HepG2 (cell line): ENCODE results near the gene RPS6KL1. TPM values are rescaled to one million over a fixed set of nuclear protein-coding genes. Genes with fewer than 3 reads are reported as not detected.
A peak's percentile ranks its signal among the peaks of the same experiment; 100 is the strongest.

Experiments
- ASH2L ChIP-seq: fragments of 300-600, 200-600 bp; sonication (generic); IDR thresholded peaks from 2 replicates; pipeline ENCODE4 v1.7.0; 2017; ENCODE audit warnings: low read depth, mild to moderate bottlenecking, moderate library complexity, mixed read lengths, low read length; ENCODE audit not compliant: insufficient read length
- CREM ChIP-seq, 2 experiments: sonication (generic) in 1 of 2; formaldehyde crosslinking in 1 of 2; IDR thresholded peaks; 2 replicates each; pipeline versions ENCODE4 v1.4.0 to v1.6.1; 2016 to 2020; ENCODE audit warnings: antibody characterized with exemption in 1 of 2, mild to moderate bottlenecking in 1 of 2, missing genetic modification reagents in 1 of 2
- EED ChIP-seq: sonication (generic); formaldehyde crosslinking; IDR thresholded peaks from 2 replicates; pipeline ENCODE4 v1.5.0; 2020; ENCODE audit warnings: mild to moderate bottlenecking, missing genetic modification reagents
- GATAD2A ChIP-seq: IDR thresholded peaks from 2 replicates; pipeline ENCODE4 v1.6.1; 2016
- HMG20A ChIP-seq: IDR thresholded peaks from 2 replicates; pipeline ENCODE4 v1.6.1; 2016; ENCODE audit warnings: borderline replicate concordance
- KAT7 ChIP-seq: IDR thresholded peaks from 2 replicates; pipeline ENCODE4 v1.6.1; 2018; ENCODE audit warnings: borderline replicate concordance, missing compliant biosample characterization
- MED8 ChIP-seq: sonication (generic); formaldehyde crosslinking; IDR thresholded peaks from 2 replicates; pipeline ENCODE4 v1.8.1; 2023; ENCODE audit warnings: mild to moderate bottlenecking, missing genetic modification reagents; ENCODE audit not compliant: insufficient replicate concordance
- NR2F2 ChIP-seq: IDR thresholded peaks from 2 replicates; pipeline ENCODE4 v1.6.1; 2012; ENCODE audit warnings: low read depth, inconsistent platforms, borderline replicate concordance
- PHF8 ChIP-seq: sonication (generic); formaldehyde crosslinking; IDR thresholded peaks from 2 replicates; pipeline ENCODE4 v1.5.0; 2020; ENCODE audit warnings: missing genetic modification reagents
- PRMT3 ChIP-seq: sonication (generic); formaldehyde crosslinking; IDR thresholded peaks from 2 replicates; pipeline ENCODE4 v1.8.1; 2022; ENCODE audit warnings: low read depth, mild to moderate bottlenecking, moderate library complexity, missing genetic modification reagents, borderline replicate concordance
- SMYD3 ChIP-seq: sonication (generic); formaldehyde crosslinking; IDR thresholded peaks from 2 replicates; pipeline ENCODE4 v1.8.1; 2023; ENCODE audit warnings: mild to moderate bottlenecking, missing genetic modification reagents
- SRSF4 ChIP-seq: fragments of 200-400 bp; formaldehyde crosslinking; IDR thresholded peaks from one replicate; pipeline ENCODE4 v1.6.1; 2018; ENCODE audit warnings: mild to moderate bottlenecking, low read depth, low read length, moderate library complexity; ENCODE audit not compliant: poor library complexity, severe bottlenecking
- SUZ12 ChIP-seq: fragments of 150-350 bp; IDR thresholded peaks from 2 replicates; pipeline ENCODE4 v1.6.1; 2014; ENCODE audit warnings: low read depth, low read length
- ZFP36 ChIP-seq: fragments of 150-350 bp; IDR thresholded peaks from 2 replicates; pipeline ENCODE4 v1.6.1; 2018; ENCODE audit warnings: borderline replicate concordance, low read length, low read depth; ENCODE audit not compliant: partially characterized antibody
- polyA plus RNA-seq, 8 experiments: library from polyadenylated mRNA; depleted of rRNA in 3 of 8; stranded (reverse) in 7 of 8; unstranded in 1 of 8; fragments of >200 nt; fragmentation: Illumina TruSeq in 4 of 8; extraction: Trizol in 4 of 8; gene quantifications; 2 replicates each; pipeline versions ENCODE4 v1.2.1 to v1.2.3, GENCODE V29; 2011 to 2016; ENCODE audit warnings: low read depth in 4 of 8, missing spikeins in 1 of 8, mixed read lengths in 1 of 8; ENCODE audit not compliant: insufficient read depth in 1 of 8
- total RNA-seq, 5 experiments: library from RNA; depleted of rRNA; stranded (reverse); fragments of >200 nt; fragmentation: Illumina TruSeq; extraction: Trizol; gene quantifications; 2 replicates each; pipeline ENCODE4 v1.2.3, GENCODE V29; 2016; ENCODE audit warnings: low read depth in 1 of 5
- TF ChIP-seq, protein P1 (sequence below): IDR thresholded peaks from 2 replicates; pipeline ENCODE4 v1.6.1; 2016; ENCODE audit warnings: missing compliant biosample characterization, missing genetic modification reagents, borderline replicate concordance
- TF ChIP-seq, protein P2 (sequence below): IDR thresholded peaks from 2 replicates; pipeline ENCODE4 v1.4.0; 2020; ENCODE audit warnings: mild to moderate bottlenecking, missing genetic modification reagents
- TF ChIP-seq, protein P3 (sequence below): sonication (generic); formaldehyde crosslinking; IDR thresholded peaks from 2 replicates; pipeline ENCODE4 v1.4.0; 2020; ENCODE audit warnings: missing genetic modification reagents
- TF ChIP-seq, protein P4 (sequence below): sonication (generic); formaldehyde crosslinking; conservative IDR thresholded peaks from 2 replicates; pipeline ENCODE4 v1.4.0; 2020; ENCODE audit warnings: missing genetic modification reagents
- TF ChIP-seq, protein P5 (sequence below): sonication (generic); formaldehyde crosslinking; conservative IDR thresholded peaks from 2 replicates; pipeline ENCODE4 v1.4.0; 2020; ENCODE audit warnings: missing genetic modification reagents

Gene RPS6KL1
- total and polyA plus RNA-seq, 2 of the 13 experiments (the other 11 are each of a cell fraction or from before 2014, with no cell fraction given) = 6.5 to 11.5 TPM

DNA sequence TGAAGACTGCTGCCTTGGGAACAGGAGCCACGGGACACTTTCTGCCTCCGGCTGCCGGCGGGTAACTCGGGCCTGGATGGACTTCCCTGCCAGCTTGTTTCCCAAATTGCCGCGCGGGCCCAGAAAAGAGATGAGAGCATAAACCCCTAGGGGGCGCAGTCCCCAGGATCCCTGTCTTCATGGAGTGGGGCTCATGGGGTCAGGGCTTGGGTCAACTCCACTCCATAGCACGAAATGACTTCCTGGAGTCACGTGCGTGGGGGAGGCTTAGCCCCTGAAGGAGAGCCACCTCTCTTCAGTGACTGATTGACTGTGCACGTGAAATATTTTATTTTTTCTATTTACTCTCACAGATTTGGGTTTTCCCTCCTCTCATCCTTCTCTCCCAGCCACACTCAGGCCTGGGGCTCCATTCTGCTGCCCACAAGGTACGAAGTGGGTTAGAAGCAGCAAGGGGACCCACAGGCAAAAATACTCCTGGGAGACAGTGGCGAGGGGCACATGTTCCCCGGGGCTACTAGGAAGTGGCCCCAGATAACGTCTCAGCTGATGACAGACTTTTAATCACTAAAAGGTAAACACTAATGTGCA lies 22.3 kb upstream of the RPS6KL1 start (continued):
- TF ChIP-seq SRSF4 = no peak
- no peak for TF ChIP-seq ASH2L
- TF ChIP-seq, protein P1, sequence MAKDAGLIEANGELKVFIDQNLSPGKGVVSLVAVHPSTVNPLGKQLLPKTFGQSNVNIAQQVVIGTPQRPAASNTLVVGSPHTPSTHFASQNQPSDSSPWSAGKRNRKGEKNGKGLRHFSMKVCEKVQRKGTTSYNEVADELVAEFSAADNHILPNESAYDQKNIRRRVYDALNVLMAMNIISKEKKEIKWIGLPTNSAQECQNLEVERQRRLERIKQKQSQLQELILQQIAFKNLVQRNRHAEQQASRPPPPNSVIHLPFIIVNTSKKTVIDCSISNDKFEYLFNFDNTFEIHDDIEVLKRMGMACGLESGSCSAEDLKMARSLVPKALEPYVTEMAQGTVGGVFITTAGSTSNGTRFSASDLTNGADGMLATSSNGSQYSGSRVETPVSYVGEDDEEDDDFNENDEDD (CRISPR knock-in tag) = no peak
- TF ChIP-seq SMYD3 (CRISPR knock-in tag) = no peak
- no peak for TF ChIP-seq HMG20A (CRISPR knock-in tag)
- no peak for TF ChIP-seq SUZ12
- no peak for TF ChIP-seq MED8 (CRISPR knock-in tag)
- TF ChIP-seq GATAD2A (CRISPR knock-in tag) = peak; percentile 59; the same call in 1 of the 2 replicates
- TF ChIP-seq PHF8 (CRISPR knock-in tag) = no peak; the same call in 1 of the 2 replicates
- TF ChIP-seq, protein P2, sequence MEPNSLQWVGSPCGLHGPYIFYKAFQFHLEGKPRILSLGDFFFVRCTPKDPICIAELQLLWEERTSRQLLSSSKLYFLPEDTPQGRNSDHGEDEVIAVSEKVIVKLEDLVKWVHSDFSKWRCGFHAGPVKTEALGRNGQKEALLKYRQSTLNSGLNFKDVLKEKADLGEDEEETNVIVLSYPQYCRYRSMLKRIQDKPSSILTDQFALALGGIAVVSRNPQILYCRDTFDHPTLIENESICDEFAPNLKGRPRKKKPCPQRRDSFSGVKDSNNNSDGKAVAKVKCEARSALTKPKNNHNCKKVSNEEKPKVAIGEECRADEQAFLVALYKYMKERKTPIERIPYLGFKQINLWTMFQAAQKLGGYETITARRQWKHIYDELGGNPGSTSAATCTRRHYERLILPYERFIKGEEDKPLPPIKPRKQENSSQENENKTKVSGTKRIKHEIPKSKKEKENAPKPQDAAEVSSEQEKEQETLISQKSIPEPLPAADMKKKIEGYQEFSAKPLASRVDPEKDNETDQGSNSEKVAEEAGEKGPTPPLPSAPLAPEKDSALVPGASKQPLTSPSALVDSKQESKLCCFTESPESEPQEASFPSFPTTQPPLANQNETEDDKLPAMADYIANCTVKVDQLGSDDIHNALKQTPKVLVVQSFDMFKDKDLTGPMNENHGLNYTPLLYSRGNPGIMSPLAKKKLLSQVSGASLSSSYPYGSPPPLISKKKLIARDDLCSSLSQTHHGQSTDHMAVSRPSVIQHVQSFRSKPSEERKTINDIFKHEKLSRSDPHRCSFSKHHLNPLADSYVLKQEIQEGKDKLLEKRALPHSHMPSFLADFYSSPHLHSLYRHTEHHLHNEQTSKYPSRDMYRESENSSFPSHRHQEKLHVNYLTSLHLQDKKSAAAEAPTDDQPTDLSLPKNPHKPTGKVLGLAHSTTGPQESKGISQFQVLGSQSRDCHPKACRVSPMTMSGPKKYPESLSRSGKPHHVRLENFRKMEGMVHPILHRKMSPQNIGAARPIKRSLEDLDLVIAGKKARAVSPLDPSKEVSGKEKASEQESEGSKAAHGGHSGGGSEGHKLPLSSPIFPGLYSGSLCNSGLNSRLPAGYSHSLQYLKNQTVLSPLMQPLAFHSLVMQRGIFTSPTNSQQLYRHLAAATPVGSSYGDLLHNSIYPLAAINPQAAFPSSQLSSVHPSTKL (CRISPR knock-in tag) = 0 out of 2 replicates have a peak, but pooled peaks have one; percentile 50
- TF ChIP-seq ZFP36 = no peak
- no peak for TF ChIP-seq EED (CRISPR knock-in tag)
- TF ChIP-seq, protein P3, sequence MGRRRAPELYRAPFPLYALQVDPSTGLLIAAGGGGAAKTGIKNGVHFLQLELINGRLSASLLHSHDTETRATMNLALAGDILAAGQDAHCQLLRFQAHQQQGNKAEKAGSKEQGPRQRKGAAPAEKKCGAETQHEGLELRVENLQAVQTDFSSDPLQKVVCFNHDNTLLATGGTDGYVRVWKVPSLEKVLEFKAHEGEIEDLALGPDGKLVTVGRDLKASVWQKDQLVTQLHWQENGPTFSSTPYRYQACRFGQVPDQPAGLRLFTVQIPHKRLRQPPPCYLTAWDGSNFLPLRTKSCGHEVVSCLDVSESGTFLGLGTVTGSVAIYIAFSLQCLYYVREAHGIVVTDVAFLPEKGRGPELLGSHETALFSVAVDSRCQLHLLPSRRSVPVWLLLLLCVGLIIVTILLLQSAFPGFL (CRISPR knock-in tag) = no peak
- TF ChIP-seq NR2F2 = no peak
- TF ChIP-seq, protein P4, sequence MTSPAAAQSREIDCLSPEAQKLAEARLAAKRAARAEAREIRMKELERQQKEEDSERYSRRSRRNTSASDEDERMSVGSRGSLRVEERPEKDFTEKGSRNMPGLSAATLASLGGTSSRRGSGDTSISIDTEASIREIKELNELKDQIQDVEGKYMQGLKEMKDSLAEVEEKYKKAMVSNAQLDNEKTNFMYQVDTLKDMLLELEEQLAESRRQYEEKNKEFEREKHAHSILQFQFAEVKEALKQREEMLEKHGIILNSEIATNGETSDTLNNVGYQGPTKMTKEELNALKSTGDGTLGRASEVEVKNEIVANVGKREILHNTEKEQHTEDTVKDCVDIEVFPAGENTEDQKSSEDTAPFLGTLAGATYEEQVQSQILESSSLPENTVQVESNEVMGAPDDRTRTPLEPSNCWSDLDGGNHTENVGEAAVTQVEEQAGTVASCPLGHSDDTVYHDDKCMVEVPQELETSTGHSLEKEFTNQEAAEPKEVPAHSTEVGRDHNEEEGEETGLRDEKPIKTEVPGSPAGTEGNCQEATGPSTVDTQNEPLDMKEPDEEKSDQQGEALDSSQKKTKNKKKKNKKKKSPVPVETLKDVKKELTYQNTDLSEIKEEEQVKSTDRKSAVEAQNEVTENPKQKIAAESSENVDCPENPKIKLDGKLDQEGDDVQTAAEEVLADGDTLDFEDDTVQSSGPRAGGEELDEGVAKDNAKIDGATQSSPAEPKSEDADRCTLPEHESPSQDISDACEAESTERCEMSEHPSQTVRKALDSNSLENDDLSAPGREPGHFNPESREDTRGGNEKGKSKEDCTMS (CRISPR knock-in tag) = no peak
- TF ChIP-seq PRMT3 (CRISPR knock-in tag) = no peak
- TF ChIP-seq CREM (IDR thresholded peaks at IDR 0.05) = no peak
- no peak for TF ChIP-seq CREM (CRISPR knock-in tag; IDR thresholded peaks at IDR 0.05)
- no peak for TF ChIP-seq KAT7
- TF ChIP-seq, protein P5, sequence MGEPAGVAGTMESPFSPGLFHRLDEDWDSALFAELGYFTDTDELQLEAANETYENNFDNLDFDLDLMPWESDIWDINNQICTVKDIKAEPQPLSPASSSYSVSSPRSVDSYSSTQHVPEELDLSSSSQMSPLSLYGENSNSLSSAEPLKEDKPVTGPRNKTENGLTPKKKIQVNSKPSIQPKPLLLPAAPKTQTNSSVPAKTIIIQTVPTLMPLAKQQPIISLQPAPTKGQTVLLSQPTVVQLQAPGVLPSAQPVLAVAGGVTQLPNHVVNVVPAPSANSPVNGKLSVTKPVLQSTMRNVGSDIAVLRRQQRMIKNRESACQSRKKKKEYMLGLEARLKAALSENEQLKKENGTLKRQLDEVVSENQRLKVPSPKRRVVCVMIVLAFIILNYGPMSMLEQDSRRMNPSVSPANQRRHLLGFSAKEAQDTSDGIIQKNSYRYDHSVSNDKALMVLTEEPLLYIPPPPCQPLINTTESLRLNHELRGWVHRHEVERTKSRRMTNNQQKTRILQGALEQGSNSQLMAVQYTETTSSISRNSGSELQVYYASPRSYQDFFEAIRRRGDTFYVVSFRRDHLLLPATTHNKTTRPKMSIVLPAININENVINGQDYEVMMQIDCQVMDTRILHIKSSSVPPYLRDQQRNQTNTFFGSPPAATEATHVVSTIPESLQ (CRISPR knock-in tag) = no peak
